HL-60/S4 treated with phorbol 12-myristate 13-acetate at 8.2 ng/mL for 4 days and 3 days (cell line): Measurements from ENCODE around the gene PBX1.

Experiments
- in situ Hi-C: fragments of 300-500 bp; cut with MboI; formaldehyde crosslinking; loops from 2 replicates; pipeline ENCODE4 v1.15.0; 2022; ENCODE audit warnings: low sequenced_read_pairs

The PBX1 gene

DNA sequence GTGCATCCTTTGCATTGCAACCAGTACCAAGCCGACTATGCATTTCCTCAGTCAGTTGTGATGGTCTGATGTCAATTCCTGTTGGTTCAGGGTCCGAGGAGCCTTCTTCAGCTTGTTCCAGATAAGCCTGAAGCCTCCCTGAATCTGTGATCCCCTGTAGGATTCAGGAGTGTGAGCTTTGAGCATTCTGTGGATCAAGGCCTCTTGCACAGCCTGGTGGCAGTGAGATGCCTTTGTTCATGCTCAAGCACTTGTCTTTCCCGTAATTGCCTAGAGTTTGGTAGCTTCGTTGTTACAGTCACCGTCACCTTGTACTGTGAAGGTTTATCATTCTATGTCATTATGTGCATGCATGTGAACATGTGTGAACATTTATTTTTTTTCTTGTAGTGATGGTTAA is 103.5 kb downstream of the PBX1 start:
- in situ Hi-C loops: no loop called here

GRCh38 chr1:164662955-164663354 is 104.0 kb downstream of the PBX1 start:
- in situ Hi-C loops: no loop called here

- in situ Hi-C loops: no loop called here
These were observed 105.1 kb downstream of the PBX1 start for GRCh38 chr1:164664127-164664526.

GRCh38 chr1:164667001-164667400 is 108.0 kb downstream of the PBX1 start:
- in situ Hi-C loops: no loop called here

DNA sequence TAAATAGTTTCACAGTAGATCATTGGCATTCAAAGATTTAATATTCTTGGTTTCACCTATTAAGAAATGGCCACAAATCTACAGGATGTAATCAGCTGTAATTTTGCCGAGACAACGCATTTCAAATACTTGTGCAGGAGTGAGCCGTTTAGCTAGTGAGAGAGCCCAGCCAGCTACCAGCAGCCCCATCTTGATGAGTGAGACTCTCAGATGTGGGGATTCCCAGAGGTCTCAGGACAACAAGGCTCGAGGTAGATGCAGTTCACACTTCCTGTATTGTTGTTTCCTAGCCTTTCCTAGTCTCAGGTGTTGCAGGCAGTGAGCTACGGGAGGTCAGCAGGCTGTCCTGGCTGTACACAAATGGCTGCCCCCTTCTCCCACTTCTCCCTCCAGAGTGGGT is 108.6 kb downstream of the PBX1 start:
- in situ Hi-C loops: no loop called here

DNA sequence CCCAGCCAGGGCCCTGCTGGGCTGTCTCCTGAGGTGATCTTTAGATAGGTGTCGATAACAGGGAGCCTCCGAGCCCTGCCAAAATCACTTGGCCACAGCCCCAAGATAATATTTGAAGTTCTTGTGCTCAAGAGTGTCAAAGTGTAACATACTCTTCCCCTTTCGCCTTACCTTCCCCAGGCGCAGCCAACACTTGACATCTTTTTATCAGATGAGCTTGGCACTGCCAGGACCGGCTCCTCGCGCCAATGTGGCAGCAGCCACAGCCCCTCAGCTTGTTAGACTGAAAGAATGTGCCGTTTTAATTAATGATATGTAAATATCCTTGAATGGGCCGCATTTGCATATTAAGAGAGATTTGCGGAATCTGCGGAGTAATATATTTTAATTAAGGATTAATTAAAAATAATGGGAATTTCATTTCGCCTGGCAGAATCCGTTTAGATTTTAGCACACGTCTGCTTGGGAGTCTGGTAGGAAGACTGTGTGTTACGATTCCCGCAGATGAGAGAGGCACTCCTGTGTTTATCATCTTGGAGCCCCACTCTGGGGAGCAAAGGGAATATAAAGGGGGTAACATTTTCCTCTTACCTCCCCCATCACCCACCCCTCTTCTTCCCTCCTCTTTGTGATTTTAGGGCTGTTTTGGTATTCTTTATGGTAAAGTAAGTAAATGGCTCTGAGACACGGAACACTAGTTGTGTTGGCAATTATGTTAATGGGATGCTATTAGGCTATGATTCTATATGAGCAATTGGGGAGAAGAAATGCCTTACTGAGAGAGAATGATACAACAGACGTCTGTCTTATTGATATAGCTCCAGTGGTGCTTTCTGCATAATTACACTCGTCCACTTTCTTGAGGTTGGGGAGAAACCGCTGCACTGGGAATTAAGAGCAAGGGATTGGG is 109.8 kb downstream of the PBX1 start:
- in situ Hi-C loops: no loop called here

GRCh38 chr1:164670026-164670425 is 111.0 kb downstream of the PBX1 start:
- in situ Hi-C loops: no loop called here

DNA sequence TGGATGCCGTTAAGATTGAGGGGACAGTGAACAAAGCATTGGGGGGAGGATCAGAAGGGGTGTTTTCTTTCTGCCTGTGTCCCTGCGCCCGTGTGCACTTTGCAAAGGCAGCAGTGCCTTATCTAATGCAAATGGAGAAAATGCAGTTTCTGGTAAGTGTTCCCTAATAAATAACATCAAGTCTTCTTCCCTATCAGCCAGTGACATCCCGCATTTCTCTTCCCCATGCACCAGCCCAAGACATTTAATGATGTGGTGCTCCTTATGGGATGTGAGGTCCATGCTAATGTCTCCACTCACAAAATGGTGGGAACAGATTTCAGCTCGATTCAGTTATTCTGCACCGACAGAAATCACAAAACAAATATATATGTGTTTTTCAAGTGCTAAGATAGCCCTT is 111.8 kb downstream of the PBX1 start:
- in situ Hi-C loops: no loop called here

- in situ Hi-C loops: no loop called here
These were observed 112.5 kb downstream of the PBX1 start for GRCh38 chr1:164671323-164671965.

- in situ Hi-C loops: no loop called here
These were observed 113.1 kb downstream of the PBX1 start for GRCh38 chr1:164671966-164672571.

DNA sequence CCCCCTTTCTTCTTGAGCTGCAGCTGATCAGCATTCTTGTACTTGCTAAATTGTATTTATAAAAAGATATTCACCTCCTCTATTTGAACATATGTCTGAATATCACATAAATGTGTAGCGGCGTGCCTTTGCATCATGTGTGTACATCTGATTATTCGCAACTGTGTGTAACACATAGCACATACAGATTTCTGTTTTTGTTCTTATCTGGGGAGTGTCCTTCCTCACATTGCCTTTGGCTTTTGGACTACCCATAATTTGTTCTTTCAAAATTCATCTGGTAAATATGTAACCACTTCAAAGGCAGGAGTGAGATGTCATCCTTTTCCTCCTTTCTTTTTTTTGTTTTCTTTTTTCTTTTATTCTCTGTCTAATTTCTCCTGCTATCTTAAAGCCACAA is 113.6 kb downstream of the PBX1 start:
- in situ Hi-C loops: no loop called here

DNA sequence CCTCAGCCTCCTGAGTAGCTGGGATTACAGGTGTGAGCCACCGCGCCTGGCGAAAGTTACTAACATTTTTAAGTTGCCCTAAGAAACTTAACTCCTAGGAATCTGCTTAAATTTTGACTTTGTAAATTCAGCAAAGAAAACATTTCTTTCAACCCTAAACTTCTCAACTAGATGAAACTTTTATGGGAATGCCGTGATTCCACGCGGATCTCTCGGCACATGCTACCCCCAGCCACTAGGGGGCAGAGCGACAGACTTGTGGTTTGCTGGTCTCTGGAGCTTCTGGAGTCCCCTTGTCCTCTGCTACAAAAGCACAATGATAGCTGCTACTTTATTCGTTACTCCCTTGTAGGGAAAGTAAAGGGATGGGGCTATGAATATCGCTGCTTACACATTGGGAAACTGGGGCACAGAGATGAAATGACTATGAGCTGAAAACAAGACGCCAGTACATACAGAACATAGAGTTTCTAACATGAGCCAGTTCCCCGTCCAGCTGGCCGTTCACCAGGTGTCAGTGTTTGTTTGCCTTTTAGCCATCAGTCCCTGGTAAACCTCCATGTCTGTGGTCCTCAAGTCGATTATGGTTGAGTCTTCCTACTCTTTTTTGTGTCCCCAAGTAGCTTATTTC is 114.7 kb downstream of the PBX1 start:
- in situ Hi-C loops: no loop called here

DNA sequence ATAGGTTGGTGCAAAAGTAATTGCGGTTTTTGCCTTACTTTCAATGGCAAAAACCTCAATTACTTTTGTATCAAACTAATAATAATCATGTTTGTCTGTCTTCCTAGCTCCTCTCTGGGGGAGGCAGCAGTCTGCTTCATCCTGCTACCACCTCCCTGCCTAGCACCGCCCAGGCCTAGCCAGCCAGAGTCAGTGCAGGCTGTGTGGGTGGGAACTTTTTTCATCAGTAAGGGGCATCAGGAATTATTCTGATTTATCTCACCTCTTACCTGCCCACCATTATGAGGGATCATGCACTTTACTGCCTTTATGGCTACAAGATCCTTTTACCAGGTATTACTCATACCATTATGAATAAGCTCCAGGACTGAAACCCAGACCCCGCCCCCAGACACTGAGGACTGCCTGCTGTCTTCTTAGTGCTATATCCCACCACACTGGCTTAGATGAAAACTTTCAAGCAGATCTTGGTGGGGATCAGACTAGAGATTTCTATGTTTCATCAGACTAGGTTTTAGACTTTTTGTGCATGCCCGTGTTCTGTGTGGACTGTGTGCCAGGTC is 116.4 kb downstream of the PBX1 start:
- in situ Hi-C loops: no loop called here

DNA sequence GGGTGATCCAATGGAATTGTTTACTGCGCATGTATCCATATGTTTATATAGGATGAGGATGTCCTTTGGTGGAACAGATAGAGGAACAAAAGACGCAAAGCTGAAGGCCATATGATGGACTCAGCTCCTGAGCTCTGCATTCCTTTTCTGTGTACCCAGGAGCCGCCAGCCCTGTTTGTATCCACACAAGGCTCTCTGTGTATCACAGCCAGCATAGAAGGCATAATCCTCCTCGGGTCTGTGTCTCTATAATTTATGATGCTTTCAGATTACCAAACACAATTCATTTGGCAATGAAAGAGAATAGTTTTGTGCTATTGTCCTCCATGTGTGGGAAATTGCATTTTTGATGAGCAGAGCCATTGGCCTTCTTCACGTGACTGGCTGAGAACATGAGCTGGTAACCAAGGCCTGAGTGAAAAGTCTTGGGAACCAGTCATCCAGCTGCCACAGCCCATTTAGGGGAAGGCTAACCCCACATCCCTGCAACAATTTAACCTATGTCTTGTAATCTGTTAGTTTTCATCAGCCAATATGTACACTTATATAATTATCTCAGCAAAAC is 119.2 kb downstream of the PBX1 start:
- in situ Hi-C loops: no loop called here

DNA sequence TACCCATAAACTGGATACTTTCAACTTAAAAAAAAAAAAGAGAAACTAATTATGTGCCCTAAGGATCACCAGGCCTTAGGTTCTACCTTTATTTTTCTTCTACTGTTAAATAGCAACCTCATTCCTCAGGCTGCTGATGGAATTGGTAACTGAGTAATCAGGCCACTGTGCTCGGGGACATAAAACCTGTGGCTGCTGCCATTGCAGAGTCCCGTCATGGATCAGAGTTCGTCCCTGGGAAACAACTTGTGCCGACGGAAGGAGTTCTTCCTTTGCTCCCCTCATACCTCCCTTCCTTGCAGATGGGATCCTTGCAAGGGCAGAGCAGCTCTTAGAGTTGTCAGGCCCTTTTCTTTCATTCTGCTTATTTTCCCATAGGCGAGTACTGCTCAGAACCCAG is 123.6 kb downstream of the PBX1 start:
- in situ Hi-C loops: no loop called here

DNA sequence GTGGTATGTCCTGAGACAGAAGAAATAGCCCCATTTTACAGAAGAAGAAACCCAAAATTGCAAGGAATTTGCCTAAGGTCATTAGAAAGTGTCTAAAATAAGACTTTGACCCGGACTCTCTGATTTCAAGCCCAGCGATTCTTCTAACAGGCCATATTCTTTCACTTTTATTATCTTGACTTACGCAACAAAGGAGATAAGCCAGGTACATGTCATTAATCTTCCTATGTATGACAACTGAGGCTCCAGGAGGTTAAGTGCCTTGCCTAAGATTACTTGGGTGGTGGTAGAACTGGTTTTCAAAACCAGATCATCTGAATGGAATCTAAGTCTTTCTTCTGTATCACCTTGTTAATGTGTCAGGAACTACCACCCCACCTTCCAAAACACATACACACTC is 124.3 kb downstream of the PBX1 start:
- in situ Hi-C loops: no loop called here

DNA sequence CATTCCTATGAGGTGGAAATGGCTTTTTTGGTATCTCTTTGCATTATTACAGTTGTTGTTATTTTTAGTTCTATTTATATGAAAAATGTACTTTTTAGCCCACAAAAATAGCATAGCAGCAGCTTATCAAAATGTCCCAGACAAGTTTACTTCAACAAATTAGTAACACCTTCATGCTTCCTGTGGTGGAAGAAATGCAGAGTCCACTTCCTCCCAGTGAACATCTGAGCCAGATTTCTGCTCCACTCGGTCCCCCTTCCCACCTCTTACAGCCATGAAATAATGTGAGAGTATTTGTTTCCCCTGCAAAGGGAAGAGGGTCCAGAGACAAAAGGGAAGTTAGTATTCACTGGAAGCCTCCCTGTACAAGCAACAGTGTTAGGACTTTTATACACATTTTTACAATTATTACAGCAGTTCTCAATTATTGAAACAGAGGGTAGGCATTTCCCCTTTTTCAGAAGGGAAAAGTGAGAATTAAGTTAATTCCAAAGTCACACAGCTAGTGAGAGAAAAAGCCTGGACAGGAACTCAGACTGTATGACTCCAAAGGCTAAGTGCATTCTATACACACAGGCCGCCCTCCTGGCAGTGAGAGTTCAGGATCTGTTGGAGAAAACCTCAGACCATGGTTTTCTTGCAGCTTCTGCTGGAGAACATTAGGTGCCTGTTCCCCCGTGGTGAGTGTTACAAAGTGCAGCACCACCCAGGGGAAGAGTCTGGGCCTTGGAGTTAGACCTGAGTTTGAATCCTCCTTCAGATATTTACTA is 126.5 kb downstream of the PBX1 start:
- in situ Hi-C loops: no loop called here

GRCh38 chr1:164687777-164688176 is 128.8 kb downstream of the PBX1 start:
- in situ Hi-C loops: no loop called here

- in situ Hi-C loops: no loop called here
These were observed 129.8 kb downstream of the PBX1 start for GRCh38 chr1:164688791-164689190.
